Caco-2 (cell line): Measurements from ENCODE around the gene ITGAE. TPM values are rescaled to one million over a fixed set of nuclear protein-coding genes. Genes with fewer than 3 reads are reported as not detected.

Experiments used
- BruUV-seq: library from RNA; stranded (reverse); fragments of 400-500 nt; replicated peaks from 2 replicates; lab custom pipeline; 2021; lab: Mats Ljungman, UMichigan
- CTCF ChIA-PET: fragments of 300-600 bp; sonication (Branson Sonifier 250); formaldehyde crosslinking; loops from one replicate; lab custom pipeline; 2022; ENCODE audit warnings: antibody characterized with exemption; lab: Charles Lee
- POLR2A ChIA-PET: fragments of 300-600 bp; sonication (Branson Sonifier 250); formaldehyde crosslinking; loops from one replicate; lab custom pipeline; 2022; ENCODE audit warnings: antibody characterized with exemption; lab: Charles Lee
- DNase-seq, 2 experiments: peaks; one replicate each; pipeline versions ENCODE4 v3.0.0 to v3.0.0-alpha.2; 2020 to 2022
- H3K27me3 ChIP-seq: replicated peaks from 2 replicates; pipeline ENCODE4 v1.6.0; 2011; ENCODE audit warnings: low read length; ENCODE audit not compliant: control insufficient read depth, insufficient read depth
- H3K36me3 ChIP-seq: 2 replicates; pipeline ENCODE4 v1.5.1; 2011; ENCODE audit warnings: low read length; ENCODE audit not compliant: control insufficient read depth, insufficient read depth
- H3K4me1 ChIP-seq: fragments of 250-450 bp; sonication (Bioruptor Pico); 2 replicates; pipeline ENCODE4 v1.5.1; 2020; ENCODE audit warnings: mild to moderate bottlenecking
- H3K4me3 ChIP-seq: 2 replicates; pipeline ENCODE4 v1.5.1; 2011; ENCODE audit warnings: low read depth, mild to moderate bottlenecking, control low read depth, low read length
- H3K9me3 ChIP-seq: fragments of 250-450 bp; sonication (Bioruptor Pico); 2 replicates; pipeline ENCODE4 v1.5.1; 2020; ENCODE audit warnings: mild to moderate bottlenecking, moderate library complexity
- H3K27ac Mint-ChIP-seq: one replicate; pipeline ENCODE4 v1.8.0; 2022; ENCODE audit warnings: mixed read lengths; ENCODE audit not compliant: unreplicated experiment
- H3K27me3 Mint-ChIP-seq: one replicate; pipeline ENCODE4 v1.8.0; 2022; ENCODE audit warnings: mixed read lengths; ENCODE audit not compliant: insufficient read depth, unreplicated experiment
- H3K36me3 Mint-ChIP-seq: one replicate; pipeline ENCODE4 v1.8.0; 2022; ENCODE audit warnings: mild to moderate bottlenecking, mixed read lengths; ENCODE audit not compliant: insufficient read depth, unreplicated experiment
- H3K4me1 Mint-ChIP-seq: one replicate; pipeline ENCODE4 v1.8.0; 2022; ENCODE audit warnings: low read depth, mixed read lengths; ENCODE audit not compliant: unreplicated experiment
- H3K4me3 Mint-ChIP-seq: one replicate; pipeline ENCODE4 v1.8.0; 2022; ENCODE audit warnings: mild to moderate bottlenecking, moderate library complexity, mixed read lengths; ENCODE audit not compliant: unreplicated experiment
- H3K9me3 Mint-ChIP-seq: one replicate; pipeline ENCODE4 v1.8.0; 2022; ENCODE audit warnings: mixed read lengths; ENCODE audit not compliant: unreplicated experiment
- intact Hi-C: fragments of 100-400 bp; cut with micrococcal nuclease; formaldehyde crosslinking; loops from one replicate; pipeline ENCODE4 v1.10.0; 2022; ENCODE audit not compliant: unreplicated experiment
- total RNA-seq: library from RNA; stranded (reverse); gene quantifications from 2 replicates; pipeline ENCODE4 v1.2.3, GENCODE V29; 2022
- TF ChIP-seq, protein P1 (sequence below), 2 experiments: fragments of 200-600 bp in 1 of 2; IDR thresholded peaks; 1 replicate in 1 of 2; 2 replicates in 1 of 2; pipeline versions ENCODE4 v1.5.1 to v1.8.0; 2011 to 2022; ENCODE audit warnings: antibody characterized with exemption in 1 of 2, control low read depth in 1 of 2, inconsistent platforms in 1 of 2, low read depth in 1 of 2, low read length in 1 of 2, mild to moderate bottlenecking in 1 of 2, moderate library complexity in 1 of 2; ENCODE audit not compliant: insufficient read depth in 1 of 2, severe bottlenecking in 1 of 2, unreplicated experiment in 1 of 2

Gene ITGAE
- total RNA-seq, 1 experiment from 2014 or later = 12.8 TPM

GRCh38 chr17:3747805-3748204, 53.2 kb downstream of the ITGAE start:
- Mint-ChIP-seq H3K27ac (peak overlapping the region; percentile 17), H3K4me3 (no peak overlapping the region), H3K36me3 (no peaks in the 10 kb centered on the region), H3K4me1 (peaks cover 6% of the 10 kb centered on the region), H3K9me3 (no peaks in the 10 kb centered on the region), H3K27me3 (no peaks in the 10 kb centered on the region)
- POLR2A ChIA-PET = no interaction called here
- no peak overlapping the region for H3K4me3 ChIP-seq
- H3K36me3 ChIP-seq = no peaks in the 10 kb centered on the region
- no peaks in the 10 kb centered on the region for H3K4me1 ChIP-seq
- no peaks in the 10 kb centered on the region for H3K27me3 ChIP-seq
- no peak for DNase-seq
- TF ChIP-seq, protein P1, sequence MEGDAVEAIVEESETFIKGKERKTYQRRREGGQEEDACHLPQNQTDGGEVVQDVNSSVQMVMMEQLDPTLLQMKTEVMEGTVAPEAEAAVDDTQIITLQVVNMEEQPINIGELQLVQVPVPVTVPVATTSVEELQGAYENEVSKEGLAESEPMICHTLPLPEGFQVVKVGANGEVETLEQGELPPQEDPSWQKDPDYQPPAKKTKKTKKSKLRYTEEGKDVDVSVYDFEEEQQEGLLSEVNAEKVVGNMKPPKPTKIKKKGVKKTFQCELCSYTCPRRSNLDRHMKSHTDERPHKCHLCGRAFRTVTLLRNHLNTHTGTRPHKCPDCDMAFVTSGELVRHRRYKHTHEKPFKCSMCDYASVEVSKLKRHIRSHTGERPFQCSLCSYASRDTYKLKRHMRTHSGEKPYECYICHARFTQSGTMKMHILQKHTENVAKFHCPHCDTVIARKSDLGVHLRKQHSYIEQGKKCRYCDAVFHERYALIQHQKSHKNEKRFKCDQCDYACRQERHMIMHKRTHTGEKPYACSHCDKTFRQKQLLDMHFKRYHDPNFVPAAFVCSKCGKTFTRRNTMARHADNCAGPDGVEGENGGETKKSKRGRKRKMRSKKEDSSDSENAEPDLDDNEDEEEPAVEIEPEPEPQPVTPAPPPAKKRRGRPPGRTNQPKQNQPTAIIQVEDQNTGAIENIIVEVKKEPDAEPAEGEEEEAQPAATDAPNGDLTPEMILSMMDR (IDR thresholded peaks at IDR 0.05; ENCODE audit: insufficient read depth in 1 of 2, low read depth in 1 of 2, low read length in 1 of 2, severe bottlenecking in 1 of 2, unreplicated experiment in 1 of 2) = no peak
- intact Hi-C loops = no loop called here
- H3K9me3 ChIP-seq = no peaks in the 10 kb centered on the region
- CTCF ChIA-PET = no interaction called here
- no TSS peak for BruUV-seq

- H3K4me3 Mint-ChIP-seq = no peak overlapping the region
- H3K27ac Mint-ChIP-seq = no peak overlapping the region
- TF ChIP-seq, protein P1 (IDR thresholded peaks at IDR 0.05; ENCODE audit: insufficient read depth in 1 of 2, low read depth in 1 of 2, low read length in 1 of 2, severe bottlenecking in 1 of 2, unreplicated experiment in 1 of 2) = no peak
- H3K36me3 ChIP-seq = no peaks in the 10 kb centered on the region
- H3K27me3 Mint-ChIP-seq = no peaks in the 10 kb centered on the region
- CTCF ChIA-PET = no interaction called here
- POLR2A ChIA-PET = no interaction called here
- BruUV-seq = no TSS peak
- H3K4me3 ChIP-seq = no peak overlapping the region
- DNase-seq = no peak
- no peaks in the 10 kb centered on the region for H3K27me3 ChIP-seq
- peaks cover 6% of the 10 kb centered on the region for H3K4me1 Mint-ChIP-seq
- no peaks in the 10 kb centered on the region for H3K9me3 ChIP-seq
- intact Hi-C loops = no loop called here
- H3K4me1 ChIP-seq = no peaks in the 10 kb centered on the region
- H3K9me3 Mint-ChIP-seq = no peaks in the 10 kb centered on the region
- H3K36me3 Mint-ChIP-seq = no peaks in the 10 kb centered on the region
Measured at GRCh38 chr17:3745071-3745470, 55.9 kb downstream of the ITGAE start.

GRCh38 chr17:3744014-3744413, 57.0 kb downstream of the ITGAE start:
- POLR2A ChIA-PET = interaction anchor here (0.7 kb wide), 1 partner anchor 48 kb away, joined by 10 read pairs; the partner anchor contains the start of gene P2RX5
- DNase-seq = no peak
- no peaks in the 10 kb centered on the region for H3K27me3 Mint-ChIP-seq

More at GRCh38 chr17:3744014-3744413, 57.0 kb downstream of the ITGAE start:
- no peak overlapping the region for H3K4me3 ChIP-seq
- no TSS peak for BruUV-seq
- no peaks in the 10 kb centered on the region for H3K9me3 ChIP-seq
- H3K27ac Mint-ChIP-seq = no peak overlapping the region
- H3K4me1 Mint-ChIP-seq = peaks cover 5% of the 10 kb centered on the region
- no peaks in the 10 kb centered on the region for H3K36me3 Mint-ChIP-seq
- no peaks in the 10 kb centered on the region for H3K9me3 Mint-ChIP-seq
- H3K4me1 ChIP-seq = no peaks in the 10 kb centered on the region
- no peaks in the 10 kb centered on the region for H3K27me3 ChIP-seq
- CTCF ChIA-PET = no interaction called here
- H3K36me3 ChIP-seq = no peaks in the 10 kb centered on the region
- TF ChIP-seq, protein P1 (IDR thresholded peaks at IDR 0.05; ENCODE audit: insufficient read depth in 1 of 2, low read depth in 1 of 2, low read length in 1 of 2, severe bottlenecking in 1 of 2, unreplicated experiment in 1 of 2) = no peak
- intact Hi-C loops = no loop called here
- H3K4me3 Mint-ChIP-seq = no peak overlapping the region
